NCI-H1694 (cell line): ENCODE data around the gene POC1B.

Experiments
- DNase-seq: peaks from one replicate; lab custom pipeline; 2025; lab: John Stamatoyannopoulos, UW

Gene POC1B

GRCh38 chr12:89418228-89418910, 107.5 kb downstream of the POC1B start:
- no peak for DNase-seq

GRCh38 chr12:89417246-89417977, 108.4 kb downstream of the POC1B start:
- no peak for DNase-seq

DNA sequence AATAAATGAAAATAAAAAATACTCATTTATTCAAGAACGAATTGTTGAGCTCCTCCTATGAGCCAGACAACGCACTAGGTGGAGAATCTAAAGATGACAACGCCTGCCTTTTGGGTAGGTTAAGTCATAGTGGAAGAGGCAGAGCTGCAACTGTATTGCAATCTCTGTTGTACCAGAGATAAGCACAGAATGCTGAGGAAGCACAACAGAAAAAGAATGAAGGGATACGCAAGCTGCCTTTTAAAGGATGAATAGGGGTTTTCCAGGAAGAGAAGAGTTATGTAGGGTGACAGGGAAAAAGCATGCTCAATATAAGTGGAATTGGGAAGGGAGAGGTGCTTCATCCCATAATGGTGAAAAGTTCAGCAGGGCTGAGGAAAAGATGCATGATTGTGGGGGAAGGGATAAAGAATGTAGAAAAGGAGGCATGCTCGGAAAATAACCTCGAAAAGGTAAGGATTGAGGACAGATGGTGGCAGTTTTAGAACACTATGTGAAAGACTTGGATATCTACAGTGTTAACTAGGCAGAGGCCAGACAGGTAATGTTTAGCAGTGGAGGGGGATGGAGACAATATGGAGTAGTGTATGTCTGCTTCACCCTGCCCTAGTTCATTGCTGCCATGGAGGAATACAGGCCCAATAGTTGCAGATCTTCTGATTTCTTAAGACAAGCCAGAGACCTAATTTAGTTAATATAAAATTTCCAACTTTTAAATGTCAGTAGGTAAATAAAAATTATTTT, 109.6 kb downstream of the POC1B start:
- DNase-seq: no peak

- no peak for DNase-seq
Measured at GRCh38 chr12:89414851-89415250, 111.0 kb downstream of the POC1B start.

DNA sequence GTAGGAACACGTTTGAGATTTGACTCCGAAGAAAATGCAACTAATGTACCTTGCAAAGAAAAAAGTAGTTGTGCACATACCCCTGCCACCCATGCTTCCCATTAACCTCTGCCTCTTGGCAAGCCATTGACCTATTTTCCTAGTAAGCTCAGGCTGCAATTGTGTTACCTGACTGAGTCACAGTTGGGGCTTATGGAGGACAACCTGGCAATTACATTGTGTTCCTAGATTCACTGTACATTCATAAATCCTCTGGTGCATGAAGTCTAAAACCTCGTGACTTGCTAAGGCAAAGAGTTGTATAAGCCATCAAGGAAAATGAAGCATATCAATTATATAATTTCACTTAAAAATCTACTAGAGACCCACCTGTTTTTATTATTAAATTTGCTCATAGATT, 111.5 kb downstream of the POC1B start:
- DNase-seq: no peak

DNA sequence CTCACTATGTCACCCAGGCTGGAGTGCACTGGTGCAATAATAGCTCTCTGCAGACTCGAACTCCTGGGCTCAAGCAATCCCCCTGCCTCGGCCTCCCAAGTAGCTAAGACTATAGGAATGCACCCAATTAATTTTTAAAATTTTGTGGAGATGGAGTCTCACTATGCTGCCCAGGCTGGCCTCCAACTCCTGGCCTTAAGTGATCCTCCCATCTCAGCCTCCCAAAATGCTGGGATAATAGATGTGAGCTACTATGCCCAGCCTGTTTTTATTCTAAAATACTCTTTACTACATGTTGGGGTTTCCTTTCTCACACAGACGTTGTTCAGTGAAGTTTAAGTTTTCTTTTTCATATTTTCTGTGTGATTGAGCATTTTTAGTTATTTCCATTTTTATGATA, 112.6 kb downstream of the POC1B start:
- no peak for DNase-seq

DNA sequence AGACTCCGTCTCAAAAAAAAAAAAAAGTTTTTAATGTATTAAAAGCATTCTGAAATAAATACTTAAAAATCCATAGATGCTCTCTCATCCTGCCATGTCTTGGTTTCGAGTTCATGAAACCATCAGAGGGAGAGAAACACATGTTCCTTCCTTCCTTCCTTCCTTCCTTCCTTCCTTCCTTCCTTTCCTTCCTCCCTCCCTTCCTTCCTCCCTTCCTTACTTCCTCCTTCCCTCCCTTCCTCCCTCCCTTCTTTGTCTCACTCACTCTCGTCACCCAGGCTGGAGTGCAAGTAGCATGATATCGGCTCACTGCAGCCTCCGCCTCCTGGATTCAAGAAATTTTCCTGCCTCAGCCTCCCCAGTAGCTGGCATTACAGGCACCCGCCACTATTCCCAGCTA, 113.2 kb downstream of the POC1B start:
- DNase-seq: no peak

GRCh38 chr12:89411846-89412245, 114.0 kb downstream of the POC1B start:
- DNase-seq: no peak

GRCh38 chr12:89411234-89411633, 114.6 kb downstream of the POC1B start:
- no peak for DNase-seq

- no peak for DNase-seq
Measured at GRCh38 chr12:89405626-89406345, 120.1 kb downstream of the POC1B start.

DNA sequence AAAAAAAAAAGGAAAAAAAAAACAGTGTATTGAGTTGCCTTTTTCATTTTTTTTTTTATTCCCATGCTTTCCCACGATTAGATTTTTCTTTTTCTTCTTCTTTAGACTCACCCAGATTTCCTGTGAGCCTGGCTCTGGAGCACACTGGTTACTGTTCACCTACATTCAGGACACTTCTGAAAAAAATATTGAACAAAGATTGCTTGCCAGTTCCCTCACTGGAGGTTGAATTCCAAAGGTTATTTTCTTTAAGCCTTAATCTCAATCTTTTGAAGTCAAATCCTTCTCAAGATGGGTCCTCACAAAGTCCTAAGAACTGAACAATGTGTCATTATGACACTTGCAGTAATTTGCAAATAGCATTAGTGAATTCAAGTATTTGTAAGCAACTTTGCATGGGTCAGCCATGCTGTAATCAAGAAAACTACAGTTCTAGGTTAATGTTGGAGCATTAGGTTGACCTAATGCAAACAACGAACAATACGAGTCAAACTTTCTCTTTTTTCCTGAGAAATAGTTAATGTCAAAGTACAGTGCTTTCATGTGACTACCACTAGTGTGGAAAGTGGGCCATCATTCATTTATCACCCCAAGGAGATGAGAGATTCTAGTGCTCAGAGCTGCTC, 124.3 kb downstream of the POC1B start:
- DNase-seq: no peak

DNA sequence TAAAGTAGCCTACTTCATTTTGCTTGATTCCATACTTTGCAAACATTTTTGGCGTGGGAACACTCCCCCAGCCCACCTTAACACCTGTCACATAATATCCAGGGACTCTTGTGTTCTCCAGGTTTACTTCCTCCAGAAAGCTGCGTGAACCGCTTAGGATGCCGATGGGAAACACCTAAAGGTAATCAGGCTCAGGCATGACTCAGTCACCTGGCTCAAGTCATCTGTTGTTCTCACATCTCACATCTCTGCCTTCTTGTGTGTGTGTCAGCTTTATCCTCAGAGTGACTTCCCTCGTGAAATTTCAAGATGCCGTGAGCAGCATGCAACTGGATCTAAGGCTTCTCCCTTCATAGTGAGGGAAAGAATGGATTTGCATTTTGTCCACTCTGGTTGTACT, 125.4 kb downstream of the POC1B start:
- DNase-seq: no peak

GRCh38 chr12:89395712-89396111, 130.1 kb downstream of the POC1B start:
- DNase-seq: no peak

DNA sequence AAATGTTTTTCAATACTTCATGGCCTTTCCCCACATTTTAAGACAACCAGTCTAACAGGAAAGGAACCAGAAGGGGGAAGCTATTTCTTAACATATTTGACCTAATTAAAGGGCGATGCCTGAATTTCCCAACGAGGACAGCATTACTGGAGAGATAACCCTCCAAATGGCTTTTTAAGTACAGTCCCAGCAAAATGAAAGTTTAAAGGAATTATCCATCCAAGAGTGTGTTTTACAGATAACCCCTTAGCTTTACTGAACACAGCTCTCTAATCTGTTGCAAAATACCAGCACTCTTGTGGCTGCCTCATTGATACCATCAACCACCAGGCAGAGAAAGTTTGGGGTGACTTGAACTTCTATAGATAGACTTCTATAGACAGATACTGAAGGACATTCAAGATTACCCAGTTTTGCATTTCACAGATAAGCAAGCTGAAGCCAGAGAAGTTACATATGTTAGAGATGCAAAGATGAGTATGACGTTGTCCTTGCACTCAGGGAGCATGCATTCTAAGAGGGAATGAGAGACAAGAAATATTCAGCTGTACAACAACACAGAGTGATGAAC, 132.2 kb downstream of the POC1B start:
- no peak for DNase-seq

DNA sequence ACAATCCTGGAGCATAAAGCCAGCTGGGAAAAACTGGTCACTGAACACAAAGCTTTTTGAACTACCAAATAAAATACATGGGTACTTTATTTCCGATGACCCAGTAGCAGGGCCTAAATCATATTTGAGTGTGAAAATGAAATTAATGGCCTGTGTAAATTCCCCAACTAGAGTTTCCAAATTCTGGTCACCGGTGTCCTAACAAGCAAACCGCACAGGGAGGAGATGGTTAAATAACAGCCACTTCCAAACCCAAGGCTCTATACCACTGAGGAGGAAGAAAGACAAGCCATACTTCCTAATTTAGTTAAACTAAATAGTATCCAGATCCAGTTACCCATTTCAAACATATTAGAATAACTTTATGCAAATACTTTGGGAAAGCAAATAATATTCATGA, 133.5 kb downstream of the POC1B start:
- no peak for DNase-seq

- DNase-seq: no peak
Measured at GRCh38 chr12:89391726-89392336, 134.0 kb downstream of the POC1B start.

GRCh38 chr12:89390802-89391673, 134.8 kb downstream of the POC1B start:
- DNase-seq: no peak

DNA sequence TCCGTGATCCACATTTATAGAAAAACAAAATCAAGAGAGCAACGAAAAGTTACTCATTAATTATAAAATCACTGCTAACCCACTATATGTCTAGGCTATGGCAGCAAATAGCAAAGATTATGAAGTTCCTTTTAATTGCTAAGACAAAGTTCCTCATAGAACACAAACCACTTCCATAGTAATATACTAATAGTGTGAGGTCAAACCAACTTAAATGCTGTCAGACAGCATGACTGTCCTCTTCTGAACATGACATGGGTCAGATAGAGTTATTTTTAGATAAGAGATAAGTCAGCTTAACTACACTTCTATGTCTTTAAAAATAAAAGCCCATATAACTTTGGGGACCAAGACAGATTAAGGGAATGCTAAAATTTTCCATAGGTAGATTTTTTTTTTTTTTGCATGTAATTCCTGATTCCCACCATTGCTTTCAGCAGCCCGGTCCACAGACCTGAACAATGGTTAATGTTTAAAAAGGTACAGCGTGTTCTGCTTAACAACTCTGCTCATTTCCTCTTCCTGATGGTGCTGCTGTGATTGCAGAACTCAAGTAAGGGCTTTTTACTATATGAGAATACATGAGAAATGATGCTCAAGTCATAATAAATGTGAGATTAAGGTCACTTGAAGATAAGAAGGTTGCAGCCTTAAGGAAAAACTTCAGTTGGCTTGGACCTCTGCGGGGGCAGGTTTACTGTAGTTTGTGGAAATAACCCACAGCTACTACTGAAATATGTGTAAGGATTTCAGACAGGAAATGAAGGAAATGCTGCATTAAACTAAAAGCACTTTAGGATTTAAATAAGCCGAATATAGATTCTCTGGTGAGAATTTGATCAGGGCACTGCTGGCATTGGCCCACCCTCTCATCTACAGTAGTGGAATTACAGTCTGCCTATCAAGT, 135.8 kb downstream of the POC1B start:
- DNase-seq: no peak

DNA sequence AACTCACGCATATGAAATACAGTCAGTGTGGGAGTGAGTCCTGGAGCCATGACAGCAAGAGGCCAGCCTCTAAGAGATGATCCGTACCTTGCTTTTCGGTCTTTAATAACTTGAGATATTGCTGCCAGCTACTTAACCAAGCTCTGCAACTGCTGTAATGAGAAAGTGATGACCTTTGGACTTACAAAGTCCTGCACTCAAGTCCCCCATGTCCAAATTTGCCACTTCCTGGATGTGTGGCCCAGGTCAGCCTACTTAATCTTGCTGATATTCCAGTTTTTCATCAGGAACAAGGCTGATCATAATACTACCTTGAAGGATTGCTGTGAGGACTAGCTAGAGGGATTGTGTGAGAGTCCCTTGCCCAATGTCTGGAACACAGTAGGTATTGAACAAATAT, 139.7 kb downstream of the POC1B start:
- no peak for DNase-seq
